Natural killer cell (primary cell): ENCODE measurements around the gene CPHXL. TPM values are rescaled to one million over a fixed set of nuclear protein-coding genes. Genes with fewer than 3 reads are reported as not detected.

Source experiments
- ATAC-seq, 3 donors: fragments of 150-1000 bp in 2 of 3; fragments of 200-7000 bp in 1 of 3; cut with Tn5 transposase; 1 replicate in 1 of 3; 2 replicates in 2 of 3; pipeline ENCODE4 v1.10.0; 2021; ENCODE audit warnings: mild to moderate bottlenecking in 2 of 3, moderate library complexity in 2 of 3
- DNase-seq, 2 donors: peaks; one replicate each; pipeline versions ENCODE4 v3.0.0 to v3.0.0-alpha.2; 2013 to 2021; ENCODE audit warnings: mixed read lengths in 1 of 2
- H3K27ac ChIP-seq: one replicate; pipeline ENCODE4 v1.5.1; 2013; ENCODE audit warnings: mild to moderate bottlenecking, low read length
- H3K27me3 ChIP-seq: one replicate; pipeline ENCODE4 v1.6.1; 2013; ENCODE audit warnings: low read length; ENCODE audit not compliant: control insufficient read depth, insufficient read depth
- H3K36me3 ChIP-seq: one replicate; pipeline ENCODE4 v1.6.1; 2013; ENCODE audit warnings: low read length; ENCODE audit not compliant: control insufficient read depth, insufficient read depth
- H3K4me1 ChIP-seq: one replicate; pipeline ENCODE4 v1.6.1; 2013; ENCODE audit warnings: low read length; ENCODE audit not compliant: control insufficient read depth, insufficient read depth
- H3K4me3 ChIP-seq: one replicate; pipeline ENCODE4 v1.5.1; 2013; ENCODE audit warnings: low read length
- H3K9me3 ChIP-seq: one replicate; pipeline ENCODE4 v1.6.1; 2013; ENCODE audit warnings: low read length; ENCODE audit not compliant: control insufficient read depth, insufficient read depth
- H3K27ac Mint-ChIP-seq, 2 donors: one replicate each; pipeline ENCODE4 v1.8.0; 2022; ENCODE audit warnings: mild to moderate bottlenecking in 2 of 2, mixed read lengths in 2 of 2, moderate library complexity in 1 of 2
- H3K27me3 Mint-ChIP-seq, 2 donors: one replicate each; pipeline ENCODE4 v1.8.0; 2022; ENCODE audit warnings: low read depth in 2 of 2, mixed read lengths in 2 of 2
- H3K36me3 Mint-ChIP-seq: one replicate; pipeline ENCODE4 v1.8.0; 2022; ENCODE audit warnings: mixed read lengths
- H3K4me1 Mint-ChIP-seq, 2 donors: one replicate each; pipeline ENCODE4 v1.8.0; 2022; ENCODE audit warnings: mixed read lengths in 2 of 2
- H3K4me3 Mint-ChIP-seq: one replicate; pipeline ENCODE4 v1.8.0; 2022; ENCODE audit warnings: mild to moderate bottlenecking, moderate library complexity, mixed read lengths
- H3K9me3 Mint-ChIP-seq, 2 donors: one replicate each; pipeline ENCODE4 v1.8.0; 2022; ENCODE audit warnings: mixed read lengths in 2 of 2
- WGBS: methylation state at CpG from one replicate; pipeline ENCODE4 v1.1.7; 2013; ENCODE audit warnings: missing lambda C conversion rate; ENCODE audit not compliant: insufficient coverage; 5-methylcytosine and 5-hydroxymethylcytosine counted together
- intact Hi-C: fragments of 100-400 bp; cut with micrococcal nuclease; formaldehyde crosslinking; loops from one replicate; pipeline ENCODE4 v1.14.2; 2022
- total RNA-seq, 4 donors: library from RNA; stranded (reverse); fragments of 120-200 nt in 1 of 4; gene quantifications; one replicate each; pipeline versions ENCODE4 v1.2.3 to v1.2.4, GENCODE V29; 2013 to 2022
- TF ChIP-seq, protein P1 (sequence below): fragments of 200-600 bp; IDR thresholded peaks from one replicate; pipeline ENCODE4 v1.8.0; 2022; ENCODE audit warnings: antibody characterized with exemption

Gene CPHXL
- total RNA-seq, 3 donors from 2014 or later (not counting 1 experiment from before 2014, with no cell fraction given): not detected

DNA sequence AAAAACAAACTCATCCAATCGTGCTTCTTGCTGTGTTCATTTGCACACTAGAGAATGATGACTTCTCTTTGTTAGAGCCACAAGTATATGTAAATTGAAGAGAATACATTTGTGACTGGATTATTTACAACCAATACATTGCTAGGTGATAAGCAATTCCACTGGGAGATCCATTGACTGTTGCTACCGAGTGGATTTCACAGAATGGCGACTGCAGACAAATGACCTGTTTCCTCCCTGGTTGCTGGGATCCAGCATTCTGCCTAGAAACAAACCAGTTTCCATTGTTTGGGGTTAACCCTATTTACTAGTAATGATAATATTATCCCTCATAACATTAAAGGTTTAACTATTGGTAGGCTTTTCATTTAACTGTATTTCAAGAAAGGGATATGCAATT lies 36.9 kb upstream of the CPHXL start:
- Histone ChIP-seq H3K36me3 (no peaks in the 10 kb centered on the region), H3K4me1 (no peaks in the 10 kb centered on the region), H3K9me3 (no peaks in the 10 kb centered on the region), H3K4me3 (no peak overlapping the region), H3K27ac (no peak overlapping the region), H3K27me3 (no peaks in the 10 kb centered on the region)
- ATAC-seq (no peak), DNase-seq (no peak)
- Mint-ChIP-seq H3K36me3 (no peaks in the 10 kb centered on the region), H3K9me3 (no peaks in the 10 kb centered on the region), H3K27ac (no peak overlapping the region), H3K4me3 (no peak overlapping the region), H3K4me1 (peaks cover 0 to 4% of the 10 kb centered on the region in 2 donors), H3K27me3 (peaks cover 3 to 22% of the 10 kb centered on the region in 2 donors)
- 97% methylated on average over 2 of the region's 3 CpGs for WGBS
- intact Hi-C loops: no loop called here
- TF ChIP-seq, protein P1, sequence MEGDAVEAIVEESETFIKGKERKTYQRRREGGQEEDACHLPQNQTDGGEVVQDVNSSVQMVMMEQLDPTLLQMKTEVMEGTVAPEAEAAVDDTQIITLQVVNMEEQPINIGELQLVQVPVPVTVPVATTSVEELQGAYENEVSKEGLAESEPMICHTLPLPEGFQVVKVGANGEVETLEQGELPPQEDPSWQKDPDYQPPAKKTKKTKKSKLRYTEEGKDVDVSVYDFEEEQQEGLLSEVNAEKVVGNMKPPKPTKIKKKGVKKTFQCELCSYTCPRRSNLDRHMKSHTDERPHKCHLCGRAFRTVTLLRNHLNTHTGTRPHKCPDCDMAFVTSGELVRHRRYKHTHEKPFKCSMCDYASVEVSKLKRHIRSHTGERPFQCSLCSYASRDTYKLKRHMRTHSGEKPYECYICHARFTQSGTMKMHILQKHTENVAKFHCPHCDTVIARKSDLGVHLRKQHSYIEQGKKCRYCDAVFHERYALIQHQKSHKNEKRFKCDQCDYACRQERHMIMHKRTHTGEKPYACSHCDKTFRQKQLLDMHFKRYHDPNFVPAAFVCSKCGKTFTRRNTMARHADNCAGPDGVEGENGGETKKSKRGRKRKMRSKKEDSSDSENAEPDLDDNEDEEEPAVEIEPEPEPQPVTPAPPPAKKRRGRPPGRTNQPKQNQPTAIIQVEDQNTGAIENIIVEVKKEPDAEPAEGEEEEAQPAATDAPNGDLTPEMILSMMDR: no peak

DNA sequence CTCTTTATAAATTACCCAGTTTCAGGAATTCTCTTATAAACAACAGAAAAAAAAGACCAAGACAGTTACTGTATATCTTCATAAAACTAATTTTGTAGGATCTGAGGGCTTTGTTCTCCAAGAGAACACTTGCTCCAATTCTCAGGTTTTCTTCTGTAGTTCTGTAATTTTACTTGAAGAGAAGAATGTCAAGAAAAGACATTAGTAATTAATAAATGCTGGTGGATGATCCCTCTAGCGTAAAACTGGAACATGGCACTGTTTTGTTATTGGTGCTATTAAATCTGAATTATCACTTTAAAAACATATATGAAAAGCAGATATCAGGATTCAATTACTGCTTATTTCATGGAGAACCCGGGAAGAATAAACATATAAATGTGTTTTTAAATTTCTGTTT lies 36.5 kb upstream of the CPHXL start:
- ATAC-seq (no peak), DNase-seq (no peak)
- H3K4me1 Mint-ChIP-seq: peaks cover 0 to 4% of the 10 kb centered on the region in 2 donors
- H3K36me3 Mint-ChIP-seq: no peaks in the 10 kb centered on the region
- H3K27me3 ChIP-seq: no peaks in the 10 kb centered on the region
- H3K4me3 Mint-ChIP-seq: no peak overlapping the region
- no peaks in the 10 kb centered on the region for H3K4me1 ChIP-seq
- no peaks in the 10 kb centered on the region for H3K36me3 ChIP-seq
- no peaks in the 10 kb centered on the region for H3K9me3 ChIP-seq
- TF ChIP-seq, protein P1: no peak
- no peak overlapping the region for H3K27ac Mint-ChIP-seq
- peaks cover 3 to 18% of the 10 kb centered on the region in 2 donors for H3K27me3 Mint-ChIP-seq
- H3K27ac ChIP-seq: no peak overlapping the region
- no peaks in the 10 kb centered on the region for H3K9me3 Mint-ChIP-seq
- no peak overlapping the region for H3K4me3 ChIP-seq
- no CpG with 5 or more reads among the region's 2 CpGs for WGBS
- intact Hi-C loops: no loop called here

DNA sequence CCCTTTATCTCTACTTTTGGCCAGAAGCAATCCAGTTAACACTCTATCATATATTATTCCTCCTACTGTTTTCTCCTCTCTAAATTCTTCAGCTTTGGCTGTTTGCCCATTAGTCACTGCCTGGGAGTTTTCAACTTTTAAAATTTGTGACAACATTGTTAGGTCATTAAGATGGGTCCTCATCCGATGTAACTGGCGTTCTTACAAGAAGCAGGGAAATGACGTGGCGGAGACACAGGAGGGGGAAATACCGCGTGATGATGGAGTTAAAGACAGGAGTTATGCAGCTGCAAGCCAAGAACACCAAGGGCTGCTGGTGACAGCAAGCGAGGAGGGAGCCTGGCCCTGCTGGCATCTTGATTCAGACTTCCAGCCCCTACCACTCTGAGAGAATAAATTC lies 34.8 kb upstream of the CPHXL start:
- ATAC-seq: no peak
- Histone ChIP-seq H3K36me3 (no peaks in the 10 kb centered on the region), H3K4me3 (no peak overlapping the region), H3K27me3 (no peaks in the 10 kb centered on the region), H3K27ac (no peak overlapping the region), H3K9me3 (no peaks in the 10 kb centered on the region), H3K4me1 (no peaks in the 10 kb centered on the region)
- no peak overlapping the region for H3K4me3 Mint-ChIP-seq
- no peak overlapping the region for H3K27ac Mint-ChIP-seq
- intact Hi-C loops: no loop called here
- H3K36me3 Mint-ChIP-seq: no peaks in the 10 kb centered on the region
- H3K9me3 Mint-ChIP-seq: no peaks in the 10 kb centered on the region
- TF ChIP-seq, protein P1: no peak
- DNase-seq: peak in 1 of 2 donors; percentile 15
- 78% methylated on average over 7 of the region's 7 CpGs for WGBS
- peaks cover 0 to 4% of the 10 kb centered on the region in 2 donors for H3K4me1 Mint-ChIP-seq
- H3K27me3 Mint-ChIP-seq: peaks cover 3 to 9% of the 10 kb centered on the region in 2 donors

DNA sequence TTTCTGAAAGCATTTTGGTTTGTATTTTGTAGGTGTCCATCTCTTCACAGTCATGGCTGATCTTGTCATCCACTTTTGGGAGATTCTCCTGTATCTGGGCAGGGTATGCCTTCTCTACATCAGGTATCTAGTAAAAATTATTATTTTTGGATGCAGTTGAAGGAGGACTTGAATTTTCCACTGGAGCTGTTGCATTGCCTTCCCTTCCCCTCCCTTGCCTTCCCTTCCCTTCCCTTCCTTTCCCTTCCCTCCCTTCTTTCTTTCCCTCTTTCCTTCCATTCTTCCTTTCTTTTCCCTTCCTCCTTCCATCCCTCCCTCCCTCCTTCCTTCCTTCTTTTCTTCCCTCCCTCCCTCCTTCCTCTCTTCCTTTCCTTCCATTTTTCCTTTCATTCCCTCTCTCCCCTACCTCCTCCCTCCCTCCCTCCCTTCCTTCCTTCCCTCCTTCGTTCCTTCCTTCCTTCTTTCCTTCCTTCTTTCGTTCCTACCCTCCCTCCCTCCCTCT lies 33.8 kb upstream of the CPHXL start:
- H3K27ac ChIP-seq: no peak overlapping the region
- no peaks in the 10 kb centered on the region for H3K36me3 ChIP-seq
- H3K27ac Mint-ChIP-seq: no peak overlapping the region
- no peaks in the 10 kb centered on the region for H3K36me3 Mint-ChIP-seq
- DNase-seq: no peak
- no peaks in the 10 kb centered on the region for H3K9me3 Mint-ChIP-seq
- H3K4me3 ChIP-seq: no peak overlapping the region
- no peak for ATAC-seq
- TF ChIP-seq, protein P1: no peak
- peaks cover 0 to 4% of the 10 kb centered on the region in 2 donors for H3K4me1 Mint-ChIP-seq
- no peaks in the 10 kb centered on the region for H3K27me3 ChIP-seq
- peaks cover 3 to 9% of the 10 kb centered on the region in 2 donors for H3K27me3 Mint-ChIP-seq
- H3K4me3 Mint-ChIP-seq: no peak overlapping the region
- intact Hi-C loops: no loop called here
- H3K9me3 ChIP-seq: no peaks in the 10 kb centered on the region
- no peaks in the 10 kb centered on the region for H3K4me1 ChIP-seq
- 32% methylated on average over 2 of the region's 2 CpGs for WGBS
